A549 treated with AZD2906 at 1 μM for 4 hours (cell line): ENCODE data around the gene HPSE2. TPM values are rescaled to one million over a fixed set of nuclear protein-coding genes. Genes with fewer than 3 reads are reported as not detected.

Experiments
- total RNA-seq: library from RNA; stranded (reverse); fragments of 200-300 nt; extraction: Qiagen RNA extraction; gene quantifications from 5 replicates; pipeline ENCODE4 v1.2.3, GENCODE V29; 2022

Gene HPSE2
- not detected in 5 replicates for total RNA-seq

GRCh38 chr10:99235658-99236626 is at the start of gene HPSE2:
TSS of gene HPSE2 (minus strand) at chr10:99235852.

GRCh38 chr10:98446661-98447221 is 788.9 kb downstream of the HPSE2 start, which contains the start of gene HPS1:
TSS of gene HPS1 (minus strand) at chr10:98446935. CDS start at chr10:98443240, 3,695 bp downstream.

DNA sequence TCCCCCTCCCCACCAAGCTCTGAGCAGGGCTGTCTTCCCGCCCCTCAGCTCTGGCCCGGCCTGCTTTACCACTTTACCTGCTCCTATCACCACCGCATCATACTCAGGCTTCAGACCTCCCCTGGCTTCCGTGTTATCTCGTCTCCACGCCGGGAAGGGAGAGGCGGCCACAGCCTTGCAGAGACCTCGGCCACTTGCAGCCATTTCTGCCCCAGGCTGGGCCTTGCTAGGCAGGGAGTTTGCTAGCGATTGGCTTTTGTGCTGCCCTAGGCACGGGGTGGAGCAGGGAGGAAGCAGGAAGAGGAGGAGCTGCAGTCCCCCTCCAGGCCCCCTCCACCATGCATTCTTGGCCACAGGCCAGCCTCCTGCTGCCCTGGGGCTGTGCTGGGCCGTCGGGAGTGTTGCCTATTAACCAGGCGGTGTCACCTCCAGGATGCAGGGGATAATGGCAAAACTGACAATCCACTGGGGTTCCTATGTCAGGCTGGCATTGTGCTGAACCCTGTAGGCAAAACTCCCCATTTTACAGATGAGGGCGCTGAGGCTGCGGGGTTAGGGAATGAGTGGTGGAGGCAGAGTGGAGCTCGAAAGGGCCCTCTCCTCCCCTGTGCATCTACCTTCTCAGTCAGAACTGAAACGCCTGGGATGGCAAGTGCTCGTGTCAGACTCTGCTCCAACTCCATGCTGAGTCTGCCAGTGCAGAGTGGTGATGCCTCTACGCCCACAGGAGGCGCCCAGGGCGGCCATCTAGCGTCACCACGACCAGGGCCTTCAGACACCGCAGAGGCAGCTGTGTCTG is 820.5 kb downstream of the HPSE2 start, which contains the start of gene PYROXD2:
Gene PYROXD2 (minus strand): TSS at position 251 of the 799 bp plus-strand sequence. CDS start 47 bp downstream, at position 204.

Other genes with a start within 250 kb of the HPSE2 start
- 22.8 to 27.4 TPM (median 25.6 TPM) in 5 replicates for gene CNNM1, start 93.5 kb upstream of the HPSE2 start, total RNA-seq
- 37.6 to 43.1 TPM (median 39.3 TPM) in 5 replicates for gene GOT1, start 194.8 kb upstream of the HPSE2 start, total RNA-seq